K562 (cell line): ENCODE measurements around the gene ALDH7A1.

Experiments
- EP300 ChIP-seq: IDR thresholded peaks from 2 replicates; pipeline ENCODE4 v1.6.1; 2012; ENCODE audit warnings: low read length, improper control_type of control experiment
- MAFK ChIP-seq: IDR thresholded peaks from 2 replicates; pipeline ENCODE4 v1.6.1; 2011; ENCODE audit warnings: low read length, improper control_type of control experiment
- NFYB ChIP-seq: IDR thresholded peaks from 2 replicates; pipeline ENCODE4 v1.6.1; 2011; ENCODE audit warnings: mild to moderate bottlenecking, moderate library complexity; ENCODE audit not compliant: insufficient read length; ENCODE audit errors: extremely low read depth

DNA sequence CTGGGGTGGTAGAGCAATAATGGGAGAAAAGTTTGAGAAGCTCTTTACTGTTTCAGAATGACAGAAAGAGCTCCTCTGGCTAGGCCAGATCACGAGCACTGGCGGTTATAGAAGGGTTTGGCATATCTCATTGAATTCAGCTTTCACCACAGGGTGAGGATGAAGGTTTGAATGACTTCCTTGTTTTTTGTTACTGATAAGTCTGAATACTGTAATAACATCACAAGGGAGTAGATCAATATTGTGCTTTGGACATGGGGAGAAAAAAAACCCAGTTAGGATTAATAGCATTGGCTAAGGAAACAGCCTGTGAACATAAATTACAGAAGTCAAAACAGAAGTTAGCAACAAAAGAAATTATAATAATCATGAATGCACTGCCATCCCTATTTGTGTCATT, 15.1 kb upstream of the ALDH7A1 start:
- TF ChIP-seq MAFK (no peak), EP300 (no peak), NFYB (no peak)
